HG03575 (cell line): Measurements from ENCODE around the gene CDH11.

Source experiments
- ATAC-seq: cut with Tn5 transposase; IDR thresholded peaks from one replicate; pipeline ENCODE4 v1.9.1; 2021; ENCODE audit not compliant: unreplicated experiment, insufficient number of reproducible peaks, low FRiP score; ENCODE audit errors: extremely low read depth

Gene CDH11

GRCh38 chr16:65077181-65077580 is 44.7 kb downstream of the CDH11 start:
- ATAC-seq = no peak

- no peak for ATAC-seq
These were observed 46.0 kb downstream of the CDH11 start for GRCh38 chr16:65075877-65076276.

DNA sequence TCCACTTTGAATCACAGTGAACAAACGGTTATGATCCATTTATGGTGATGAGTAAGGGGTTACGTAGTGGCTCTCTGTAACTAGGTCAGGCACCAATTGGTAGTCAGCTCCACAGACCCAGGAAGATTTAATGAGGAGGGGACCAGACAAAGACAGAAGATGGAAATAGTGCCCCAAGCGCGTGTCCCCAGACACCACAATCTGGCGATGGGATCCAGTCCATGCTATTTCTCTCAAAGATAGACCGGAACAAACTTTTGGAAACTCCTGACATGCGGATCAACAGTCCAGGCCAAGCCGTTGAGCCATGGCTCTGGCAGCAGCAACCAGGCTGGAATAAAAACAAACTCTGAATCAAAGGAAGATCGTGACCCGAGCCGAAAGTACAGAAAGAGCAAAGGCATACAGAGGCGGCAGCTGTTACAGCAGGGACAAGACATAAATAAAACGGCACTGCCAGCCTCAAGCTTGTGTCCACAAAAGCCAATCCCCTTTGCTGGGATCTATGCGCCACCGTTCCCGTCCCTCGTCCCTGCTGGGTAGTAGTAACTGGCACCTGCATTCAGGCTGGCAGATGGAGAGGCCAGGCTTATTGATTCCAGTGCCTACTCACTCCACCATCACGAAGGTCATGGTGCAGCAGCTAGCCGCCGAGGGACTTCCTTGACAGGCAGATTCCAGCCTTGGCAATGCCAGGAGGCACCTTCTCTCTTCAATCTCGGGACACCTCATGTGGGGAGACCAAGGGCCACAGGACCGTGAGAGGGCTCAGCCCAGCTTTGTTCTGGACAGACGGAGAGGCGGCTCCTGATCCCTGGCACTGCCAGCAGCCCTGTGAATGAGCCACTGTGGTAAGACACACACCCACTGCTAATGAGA is 50.2 kb downstream of the CDH11 start:
- no peak for ATAC-seq

DNA sequence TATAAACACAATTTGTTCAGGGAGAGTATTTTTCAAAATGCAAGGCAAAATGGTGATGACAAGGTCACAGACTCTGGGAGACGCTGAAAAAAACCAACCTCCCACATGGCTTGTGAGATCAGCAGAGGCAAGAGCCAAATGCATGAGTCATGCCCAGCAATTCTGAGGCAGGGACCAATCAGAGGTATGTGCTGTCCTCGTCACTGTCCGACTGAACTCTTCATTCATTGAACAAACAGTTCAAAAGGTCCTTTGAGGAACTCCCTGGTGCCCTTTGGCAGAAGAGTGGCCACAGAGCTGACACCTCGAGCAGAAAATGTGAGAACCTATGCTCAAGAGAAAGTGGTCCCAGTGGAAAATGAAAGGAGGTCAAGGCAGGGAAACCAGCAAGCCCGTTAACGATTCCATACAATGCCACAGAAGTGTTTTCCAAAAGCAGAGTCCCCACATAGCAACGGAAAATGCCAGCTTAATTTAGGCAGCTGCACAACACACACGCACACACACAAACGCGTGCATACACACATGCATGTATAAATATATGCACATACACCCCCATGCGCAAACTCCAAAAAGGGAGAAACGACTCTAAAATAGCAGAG is 50.9 kb downstream of the CDH11 start:
- no peak for ATAC-seq

GRCh38 chr16:65069766-65070165 is 52.1 kb downstream of the CDH11 start:
- ATAC-seq = no peak

DNA sequence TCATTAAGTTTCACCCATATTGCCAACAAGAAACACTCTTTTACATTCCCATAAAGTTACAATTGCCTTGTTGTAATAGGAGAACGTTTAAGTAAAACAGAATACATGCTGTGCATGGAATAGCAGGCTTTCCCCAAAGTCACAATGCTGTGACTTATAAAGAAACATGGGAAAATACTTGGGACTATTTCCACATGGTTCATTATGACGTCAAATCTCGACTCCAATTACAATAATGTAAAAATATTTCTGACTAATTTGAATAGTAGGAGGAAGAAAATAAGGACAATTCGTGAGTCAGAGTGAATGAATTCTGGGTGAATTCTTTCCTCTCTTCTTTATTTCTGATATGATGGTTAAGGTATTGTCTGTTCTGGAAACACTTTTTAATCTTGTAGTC is 52.8 kb downstream of the CDH11 start:
- no peak for ATAC-seq

GRCh38 chr16:65068151-65068740 is 53.6 kb downstream of the CDH11 start:
- no peak for ATAC-seq

DNA sequence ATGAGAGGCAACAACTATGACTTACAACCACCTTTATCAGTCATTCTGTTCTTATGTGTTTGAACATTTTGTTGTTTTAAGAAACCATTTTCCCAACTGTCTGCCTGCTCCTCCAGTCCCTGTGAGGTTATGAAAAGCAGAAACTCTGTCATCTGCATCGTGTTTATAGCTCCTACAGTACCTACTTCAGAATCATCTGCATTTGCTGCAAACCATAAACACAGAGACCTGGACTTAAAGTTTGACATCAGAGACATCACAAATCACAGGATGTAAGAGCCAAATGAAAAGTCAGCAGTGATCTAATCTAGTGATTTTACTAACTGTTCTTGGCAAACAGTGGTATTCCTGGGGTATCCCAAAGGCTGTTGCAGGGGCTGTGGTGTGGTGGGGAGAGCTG is 55.2 kb downstream of the CDH11 start:
- no peak for ATAC-seq

GRCh38 chr16:65065031-65065430 is 56.8 kb downstream of the CDH11 start:
- no peak for ATAC-seq

- no peak for ATAC-seq
These were observed 57.7 kb downstream of the CDH11 start for GRCh38 chr16:65064131-65064530.

GRCh38 chr16:65062736-65063583 is 58.9 kb downstream of the CDH11 start:
- ATAC-seq = no peak

GRCh38 chr16:65061935-65062518 is 59.8 kb downstream of the CDH11 start:
- ATAC-seq = no peak

DNA sequence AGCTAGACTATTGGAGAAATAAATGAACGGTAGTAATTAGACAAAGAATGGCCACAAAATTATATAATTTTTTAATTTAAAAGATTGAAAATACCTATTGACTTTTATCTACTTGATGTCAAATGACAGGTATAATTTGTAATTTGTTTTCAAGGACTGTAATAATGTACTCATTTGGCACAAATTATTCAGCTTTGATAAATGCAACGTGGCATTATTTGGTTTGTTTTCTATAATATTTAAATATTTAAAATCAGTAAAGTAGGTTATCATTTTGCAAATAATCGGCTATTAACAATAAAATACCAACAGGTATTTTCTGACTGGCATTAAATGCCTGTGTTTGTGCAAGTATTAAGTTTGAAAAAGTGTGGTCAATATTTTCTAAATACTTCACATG is 60.6 kb downstream of the CDH11 start:
- ATAC-seq = no peak

DNA sequence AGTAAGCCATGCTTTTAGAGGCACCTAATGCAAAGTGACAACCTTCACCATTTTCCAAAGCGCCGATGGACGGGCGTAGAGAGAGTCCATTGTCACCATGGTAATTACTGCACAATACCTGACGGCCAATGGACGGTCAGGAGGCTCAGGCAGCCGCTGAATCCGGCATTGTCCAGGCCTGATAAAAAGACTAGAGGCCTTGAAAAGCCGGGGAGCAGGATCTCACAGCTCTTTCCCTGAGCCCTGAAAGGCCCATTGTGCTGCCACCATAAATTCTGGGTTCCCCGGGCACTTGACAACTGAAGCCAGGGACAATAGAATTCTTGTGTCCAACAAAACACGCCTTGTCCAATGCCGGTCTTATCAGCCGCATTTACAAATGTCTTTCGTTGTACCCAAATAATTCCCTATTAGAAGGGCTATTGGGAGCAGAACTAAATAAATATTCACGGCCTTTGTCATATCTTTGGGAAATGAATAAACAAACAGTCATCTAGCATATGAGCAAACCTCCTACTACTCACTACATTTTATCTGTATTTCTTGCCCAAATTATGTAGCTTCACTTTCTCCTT is 62.4 kb downstream of the CDH11 start:
- ATAC-seq = no peak

GRCh38 chr16:65057184-65057583 is 64.7 kb downstream of the CDH11 start:
- no peak for ATAC-seq

DNA sequence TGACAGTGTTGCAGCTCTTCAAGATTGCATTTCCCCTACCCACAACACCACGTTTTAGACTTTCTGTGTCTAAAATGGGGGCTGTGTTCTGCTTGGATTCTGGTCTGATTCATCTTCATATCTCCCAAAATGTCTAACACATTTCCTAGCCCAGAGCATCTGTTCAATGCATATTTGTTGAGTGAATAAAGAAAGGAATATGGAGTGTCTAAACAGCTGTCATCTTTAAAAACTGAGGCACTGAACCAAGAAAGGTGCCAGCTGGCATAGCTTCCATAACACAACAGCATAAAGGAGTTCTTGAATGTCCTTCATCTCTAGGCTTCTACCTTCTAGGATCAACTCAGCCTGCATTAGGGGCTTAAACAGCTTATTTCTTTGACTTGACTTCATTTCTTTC is 67.4 kb downstream of the CDH11 start:
- no peak for ATAC-seq

- ATAC-seq = no peak
These were observed 72.2 kb downstream of the CDH11 start for GRCh38 chr16:65049679-65050078.

DNA sequence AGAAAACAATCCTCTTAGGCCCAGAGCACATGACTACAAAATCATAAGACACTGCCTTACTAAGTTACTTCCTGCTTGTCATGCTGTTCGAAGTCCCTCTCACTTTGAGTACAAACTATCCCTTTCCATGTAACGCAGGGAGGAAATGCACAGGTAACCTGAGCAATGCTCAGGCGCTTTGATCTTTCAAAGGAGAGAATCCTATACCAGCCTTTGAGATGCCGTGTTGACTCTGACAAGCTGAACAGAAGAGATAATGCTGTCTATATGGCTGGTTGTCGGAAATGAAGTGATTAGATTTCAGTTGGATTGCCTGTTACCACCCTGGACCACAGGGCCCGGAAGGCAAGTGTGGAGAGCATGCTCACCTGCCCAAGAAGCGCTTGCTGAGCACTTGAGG is 75.9 kb downstream of the CDH11 start:
- no peak for ATAC-seq

DNA sequence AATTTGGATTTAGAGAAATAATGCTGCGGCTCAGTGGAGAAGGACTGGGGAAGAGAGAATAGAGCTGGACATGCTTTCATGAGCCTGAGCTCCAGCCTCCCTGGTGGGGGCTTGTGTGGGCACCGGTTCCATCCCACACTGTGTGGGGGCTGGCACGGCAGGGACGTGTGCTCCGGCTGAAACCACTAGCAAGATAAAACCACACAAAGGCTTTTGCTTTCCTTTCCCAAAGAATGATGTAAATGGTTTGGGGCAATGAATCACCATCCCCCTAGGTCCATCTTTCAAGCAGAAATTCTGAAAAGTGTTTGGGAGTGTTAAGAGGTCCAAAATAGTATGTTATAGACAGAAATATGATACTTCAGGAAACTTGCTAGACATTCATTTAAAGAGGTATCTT is 77.0 kb downstream of the CDH11 start:
- no peak for ATAC-seq
